Peyer's patch (tissue), 4 donors: ENCODE measurements around the gene KCTD18. TPM values are rescaled to one million over a fixed set of nuclear protein-coding genes. Genes with fewer than 3 reads are reported as not detected.

ENCODE experiments used
- DNase-seq, 3 donors: peaks; one replicate each; pipeline ENCODE4 v3.0.0-alpha.2; 2017 to 2019
- H3K27ac ChIP-seq, 4 donors: fragments of 200-600 bp; sonication (generic); one replicate each; pipeline ENCODE4 v1.5.1; 2016 to 2019
- H3K27me3 ChIP-seq, 2 donors: fragments of 200-600 bp; sonication (generic); one replicate each; pipeline ENCODE4 v1.5.1; 2019
- H3K36me3 ChIP-seq, 3 donors: fragments of 200-600 bp; sonication (generic); one replicate each; pipeline ENCODE4 v1.5.1; 2016 to 2019
- H3K4me1 ChIP-seq, 4 donors: fragments of 200-600 bp; sonication (generic); one replicate each; pipeline ENCODE4 v1.5.1; 2016 to 2019
- H3K4me3 ChIP-seq, 4 donors: fragments of 200-600 bp; sonication (generic); 1 replicate in 3 of 4; 2 replicates in 1 of 4; pipeline ENCODE4 v1.5.1; 2016 to 2019; ENCODE audit warnings: mild to moderate bottlenecking in 1 of 4
- H3K9me3 ChIP-seq, 4 donors: fragments of 200-600 bp; sonication (generic); one replicate each; pipeline ENCODE4 v1.5.1; 2016 to 2019; ENCODE audit warnings: mild to moderate bottlenecking in 1 of 4
- CTCF ChIP-seq, 6 experiments: fragments of 450-650 bp in 4 of 6; fragments of 200-600 bp in 2 of 6; sonication (generic) in 1 of 6; IDR thresholded peaks; one replicate each; pipeline ENCODE4 v1.5.1; 2017 to 2019; ENCODE audit warnings: antibody characterized with exemption in 6 of 6, mild to moderate bottlenecking in 3 of 6, moderate library complexity in 1 of 6
- POLR2A ChIP-seq, 2 donors: fragments of 450-650 bp; IDR thresholded peaks; one replicate each; pipeline ENCODE4 v1.5.1; 2017; ENCODE audit warnings: antibody characterized with exemption in 2 of 2, mild to moderate bottlenecking in 2 of 2, moderate library complexity in 2 of 2
- total RNA-seq, 4 donors: library from RNA; depleted of rRNA; stranded (reverse); fragments of >200 nt; gene quantifications; one replicate each; pipeline ENCODE4 v1.1.0, GENCODE V29; 2016

The KCTD18 gene
- total RNA-seq, result 10 to 100 TPM; 14.0 to 33.0 (median 16.8) TPM

GRCh38 chr2:200509612-200510433 is at the start of gene KCTD18:
Gene KCTD18, minus strand, starts transcription at chr2:200510068. Its CDS starts 3,052 bp downstream, at chr2:200507016.
- H3K4me1 ChIP-seq, result peaks cover 0 to 10% (median 0%) of the 10 kb centered on the region in 4 donors
- no peaks in the 10 kb centered on the region for H3K36me3 ChIP-seq
- no peaks in the 10 kb centered on the region for H3K9me3 ChIP-seq
- peak; percentile 89 to 97 (median 95) for DNase-seq
- TF ChIP-seq POLR2A (IDR thresholded peaks at IDR 0.05), result peak; percentile 62 to 87
- TF ChIP-seq CTCF (IDR thresholded peaks at IDR 0.05), result peak; percentile 66 to 92 (median 84)
- H3K27ac ChIP-seq, result peak within 1 kb of the TSS; percentile 83 to 89 (median 85)
- peak within 1 kb of the TSS; percentile 87 to 96 (median 92) for H3K4me3 ChIP-seq
- H3K27me3 ChIP-seq, result no peaks in the 10 kb centered on the region

- Histone ChIP-seq H3K36me3 (peaks cover 0 to 5% (median 0%) of the 10 kb centered on the region in 3 donors), H3K4me1 (no peaks in the 10 kb centered on the region), H3K4me3 (no peak overlapping the region), H3K27ac (no peak overlapping the region), H3K27me3 (no peaks in the 10 kb centered on the region), H3K9me3 (no peaks in the 10 kb centered on the region)
- no peak for DNase-seq
- TF ChIP-seq CTCF (IDR thresholded peaks at IDR 0.05), result no peak
- TF ChIP-seq POLR2A (IDR thresholded peaks at IDR 0.05), result no peak
Measured at GRCh38 chr2:200540793-200541192, 30.9 kb upstream of the KCTD18 start.

DNA sequence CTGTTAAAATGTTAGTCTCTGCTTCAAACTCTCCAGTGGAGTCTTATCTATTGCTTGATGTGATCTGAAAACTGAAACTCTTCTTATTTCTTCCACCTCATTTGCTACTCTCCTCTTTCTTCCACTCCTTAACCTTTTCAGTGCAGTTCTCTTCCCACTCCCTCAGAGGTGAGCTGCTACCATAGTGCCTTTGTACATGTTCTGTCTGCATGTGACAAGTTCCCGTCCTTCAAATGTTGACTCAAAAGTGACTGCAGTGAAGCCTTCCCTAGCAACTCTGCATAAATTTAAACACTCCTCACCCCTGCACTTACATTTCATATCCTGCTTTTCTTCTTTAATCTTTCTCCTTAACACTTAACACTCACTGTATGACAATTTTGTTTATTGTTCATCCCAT is 28.3 kb upstream of the KCTD18 start:
- peaks cover 0 to 5% (median 0%) of the 10 kb centered on the region in 3 donors for H3K36me3 ChIP-seq
- no peak for DNase-seq
- TF ChIP-seq CTCF (IDR thresholded peaks at IDR 0.05), result no peak
- TF ChIP-seq POLR2A (IDR thresholded peaks at IDR 0.05), result no peak
- H3K27me3 ChIP-seq, result no peaks in the 10 kb centered on the region
- no peaks in the 10 kb centered on the region for H3K9me3 ChIP-seq
- no peaks in the 10 kb centered on the region for H3K4me1 ChIP-seq
- H3K27ac ChIP-seq, result no peak overlapping the region
- H3K4me3 ChIP-seq, result no peak overlapping the region

DNA sequence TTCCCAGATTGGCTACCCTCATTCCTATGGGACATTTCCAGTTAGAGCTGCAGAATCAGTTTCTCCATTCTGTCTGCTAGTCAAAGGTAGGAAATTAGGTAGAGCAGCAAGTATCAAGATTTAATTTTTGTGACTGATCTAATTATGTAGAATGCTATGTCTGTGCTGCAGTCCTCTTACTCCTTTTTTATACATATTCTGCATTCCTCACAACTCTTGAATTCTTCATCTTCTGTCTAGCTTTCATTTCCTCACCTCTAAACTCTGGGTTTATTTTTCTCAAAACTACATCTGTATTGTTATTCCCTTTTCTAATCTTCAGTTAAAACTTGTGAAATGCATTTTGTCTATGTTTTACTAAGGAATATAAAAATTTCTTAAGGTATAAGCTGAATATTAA is 24.7 kb upstream of the KCTD18 start:
- no peaks in the 10 kb centered on the region for H3K36me3 ChIP-seq
- no peak overlapping the region for H3K4me3 ChIP-seq
- no peak for DNase-seq
- no peaks in the 10 kb centered on the region for H3K9me3 ChIP-seq
- no peak overlapping the region for H3K27ac ChIP-seq
- no peaks in the 10 kb centered on the region for H3K27me3 ChIP-seq
- TF ChIP-seq CTCF (IDR thresholded peaks at IDR 0.05), result no peak
- no peak for TF ChIP-seq POLR2A (IDR thresholded peaks at IDR 0.05)
- H3K4me1 ChIP-seq, result no peaks in the 10 kb centered on the region

DNA sequence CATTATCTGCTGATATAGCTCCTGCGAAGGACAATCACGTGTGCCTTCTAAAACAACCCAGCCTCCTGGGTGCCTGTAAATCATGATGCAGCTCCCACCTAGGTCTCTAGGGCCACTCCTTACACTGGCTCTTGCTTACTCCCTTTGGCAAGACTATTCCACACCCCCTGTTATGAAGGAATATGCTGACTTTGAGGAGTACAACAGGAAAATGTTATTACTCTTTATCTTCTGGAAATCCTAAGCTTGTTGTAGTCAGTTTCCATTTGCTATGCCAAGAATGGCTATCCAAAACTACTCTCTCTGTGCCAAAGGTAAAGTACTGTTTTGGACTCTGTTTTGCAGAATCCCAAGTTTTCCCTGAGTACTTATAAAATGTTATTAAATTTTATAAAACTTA is 23.9 kb upstream of the KCTD18 start:
- TF ChIP-seq POLR2A (IDR thresholded peaks at IDR 0.05) (no peak), CTCF (IDR thresholded peaks at IDR 0.05) (no peak)
- H3K9me3 ChIP-seq, result no peaks in the 10 kb centered on the region
- no peak overlapping the region for H3K27ac ChIP-seq
- no peak for DNase-seq
- no peaks in the 10 kb centered on the region for H3K4me1 ChIP-seq
- H3K4me3 ChIP-seq, result no peak overlapping the region
- H3K36me3 ChIP-seq, result no peaks in the 10 kb centered on the region
- no peaks in the 10 kb centered on the region for H3K27me3 ChIP-seq
